IPS-18c (cell line): ENCODE measurements around the gene FOXP4.

Experiments
- H3K4me3 ChIP-seq: 2 replicates; pipeline ENCODE4 v1.7.0; 2013; ENCODE audit warnings: low read depth, mild to moderate bottlenecking, low read length, moderate library complexity; ENCODE audit not compliant: insufficient read depth
- H3K9me3 ChIP-seq: one replicate; pipeline ENCODE4 v1.6.1; 2013; ENCODE audit warnings: mild to moderate bottlenecking, low read length, moderate library complexity; ENCODE audit not compliant: control insufficient read depth, insufficient read depth

The FOXP4 gene

GRCh38 chr6:41586252-41587007, 40.2 kb downstream of the FOXP4 start:
- H3K4me3 ChIP-seq: no peak overlapping the region
- H3K9me3 ChIP-seq: no peaks in the 10 kb centered on the region

- Histone ChIP-seq H3K9me3 (no peaks in the 10 kb centered on the region), H3K4me3 (no peak overlapping the region)
These were observed 41.1 kb downstream of the FOXP4 start for GRCh38 chr6:41587131-41587879.

GRCh38 chr6:41588111-41588510, 41.9 kb downstream of the FOXP4 start:
- Histone ChIP-seq H3K4me3 (no peak overlapping the region), H3K9me3 (no peaks in the 10 kb centered on the region)

- H3K9me3 ChIP-seq: no peaks in the 10 kb centered on the region
- H3K4me3 ChIP-seq: no peak overlapping the region
These were observed 43.0 kb downstream of the FOXP4 start for GRCh38 chr6:41589223-41589622.

- Histone ChIP-seq H3K9me3 (no peaks in the 10 kb centered on the region), H3K4me3 (no peak overlapping the region)
These were observed 43.7 kb downstream of the FOXP4 start for GRCh38 chr6:41589636-41590622.

GRCh38 chr6:41591122-41591521, 44.9 kb downstream of the FOXP4 start:
- Histone ChIP-seq H3K9me3 (no peaks in the 10 kb centered on the region), H3K4me3 (no peak overlapping the region)

GRCh38 chr6:41591859-41592502, 45.8 kb downstream of the FOXP4 start:
- H3K4me3 ChIP-seq: no peak overlapping the region

GRCh38 chr6:41593406-41593805, 47.2 kb downstream of the FOXP4 start:
- H3K4me3 ChIP-seq: no peak overlapping the region
- H3K9me3 ChIP-seq: no peaks in the 10 kb centered on the region

More at GRCh38 chr6:41591859-41592502, 45.8 kb downstream of the FOXP4 start:
- no peaks in the 10 kb centered on the region for H3K9me3 ChIP-seq

- H3K9me3 ChIP-seq: no peaks in the 10 kb centered on the region
These were observed 47.7 kb downstream of the FOXP4 start for GRCh38 chr6:41593839-41594238.

GRCh38 chr6:41594326-41594725, 48.1 kb downstream of the FOXP4 start:
- Histone ChIP-seq H3K9me3 (no peaks in the 10 kb centered on the region), H3K4me3 (no peak overlapping the region)

More at GRCh38 chr6:41593839-41594238, 47.7 kb downstream of the FOXP4 start:
- H3K4me3 ChIP-seq: no peak overlapping the region

- Histone ChIP-seq H3K4me3 (no peak overlapping the region), H3K9me3 (no peaks in the 10 kb centered on the region)
These were observed 48.6 kb downstream of the FOXP4 start for GRCh38 chr6:41594766-41595165.

- Histone ChIP-seq H3K9me3 (no peaks in the 10 kb centered on the region), H3K4me3 (no peak overlapping the region)
These were observed 49.0 kb downstream of the FOXP4 start for GRCh38 chr6:41595166-41595565.

- Histone ChIP-seq H3K9me3 (no peaks in the 10 kb centered on the region), H3K4me3 (no peak overlapping the region)
These were observed 50.0 kb downstream of the FOXP4 start for GRCh38 chr6:41596096-41596685.

- no peaks in the 10 kb centered on the region for H3K9me3 ChIP-seq
- no peak overlapping the region for H3K4me3 ChIP-seq
These were observed 50.6 kb downstream of the FOXP4 start for GRCh38 chr6:41596807-41597206.

GRCh38 chr6:41597246-41598000, 51.2 kb downstream of the FOXP4 start:
- no peaks in the 10 kb centered on the region for H3K9me3 ChIP-seq
- no peak overlapping the region for H3K4me3 ChIP-seq

- Histone ChIP-seq H3K4me3 (no peak overlapping the region), H3K9me3 (no peaks in the 10 kb centered on the region)
These were observed 52.5 kb downstream of the FOXP4 start for GRCh38 chr6:41598670-41599014.
